Central memory CD4-positive, alpha-beta T cell (primary cell): ENCODE measurements around the gene SCAMP2.
"Not testable (repeated sequence)": the region's sequence is repeated elsewhere in the genome, so short reads cannot be mapped to it uniquely, and the experiment has no call there.

Experiments
- DNase-seq: peaks from one replicate; pipeline ENCODE4 v3.0.0; 2022

SCAMP2 gene

DNA sequence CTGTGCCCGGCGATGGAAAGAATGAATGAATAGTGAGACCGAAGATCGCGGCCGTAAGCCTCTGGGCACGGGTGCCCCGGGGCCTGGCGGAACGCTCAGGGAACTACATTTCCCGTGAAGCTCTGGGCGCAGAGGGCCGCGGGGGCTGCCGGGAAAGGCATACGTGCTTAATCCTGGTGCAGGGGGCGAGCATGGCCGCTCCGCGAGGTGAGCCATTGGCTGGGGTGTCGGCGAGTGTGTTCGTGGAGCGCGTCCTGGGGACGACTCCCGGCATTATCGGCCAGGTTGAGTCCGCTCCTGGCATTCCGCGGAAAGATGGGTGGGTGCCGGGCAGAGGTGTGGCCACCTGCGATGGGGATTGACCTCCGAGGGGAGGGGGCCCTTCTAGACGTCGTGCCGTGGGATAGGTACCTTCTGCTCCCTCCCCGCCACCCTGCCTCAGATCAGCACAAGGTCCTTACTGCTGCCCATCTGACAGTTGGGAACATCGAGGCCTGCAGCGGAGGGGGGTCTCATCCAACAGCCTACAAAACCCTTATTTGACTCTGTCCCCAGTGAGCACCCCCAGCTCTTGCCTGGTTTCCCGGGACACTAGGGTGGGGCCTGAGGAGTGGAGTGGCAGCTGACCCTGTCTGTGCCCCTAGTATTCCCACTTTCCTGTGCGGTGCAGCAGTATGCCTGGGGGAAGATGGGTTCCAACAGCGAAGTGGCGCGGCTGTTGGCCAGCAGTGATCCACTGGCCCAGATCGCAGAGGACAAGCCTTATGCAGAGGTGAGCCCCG, 16.9 kb upstream of the SCAMP2 start, which contains the start of gene MPI:
Gene MPI (plus strand): TSS at position 160 of the 782 bp plus-strand sequence. CDS start 32 bp downstream, at position 192.
- peak; percentile 79 for DNase-seq

DNA sequence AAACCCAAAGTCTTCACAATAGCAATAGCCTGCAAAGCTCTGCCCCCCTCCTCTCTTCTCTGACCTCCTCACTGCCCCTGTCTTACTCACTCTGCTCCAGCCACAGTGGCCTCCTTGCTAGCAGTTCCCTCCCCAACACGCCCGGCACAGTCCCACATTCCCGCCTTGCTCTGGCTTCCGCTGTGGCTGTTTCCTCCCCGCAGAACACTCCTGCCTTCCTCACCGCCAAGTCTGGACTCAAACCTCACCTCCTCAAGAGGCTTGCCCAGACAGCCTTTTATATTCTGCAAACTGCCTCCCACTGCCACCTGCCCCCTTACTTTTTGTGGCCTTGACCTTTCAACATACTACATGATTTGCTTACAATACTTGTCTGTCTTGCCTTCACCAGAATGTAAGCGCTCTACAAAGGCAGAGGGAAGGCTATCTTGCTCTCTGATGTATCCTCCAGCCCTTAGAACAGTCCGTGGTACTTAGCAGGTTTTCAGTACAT, 16.3 kb upstream of the SCAMP2 start:
- DNase-seq: no peak

DNA sequence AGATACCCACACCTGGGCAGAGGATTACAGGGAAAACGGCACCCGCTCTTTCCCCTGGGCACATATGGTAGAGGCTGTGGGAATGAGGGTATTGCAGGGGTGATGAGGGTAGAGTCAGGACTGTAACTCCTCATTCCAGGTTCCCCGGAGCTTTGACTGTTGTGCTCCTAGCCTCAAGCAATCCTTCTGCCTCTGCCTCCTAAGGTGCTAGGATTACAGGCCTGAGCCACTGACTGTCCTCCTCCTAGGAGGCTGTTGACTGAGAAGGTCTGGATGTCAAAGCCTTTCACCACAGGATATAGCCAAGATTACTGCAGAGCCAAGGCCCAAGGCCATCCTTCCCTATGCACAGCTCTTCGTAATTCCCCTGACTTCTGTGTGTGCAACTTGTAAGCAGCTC, 15.6 kb upstream of the SCAMP2 start:
- DNase-seq: no peak

DNA sequence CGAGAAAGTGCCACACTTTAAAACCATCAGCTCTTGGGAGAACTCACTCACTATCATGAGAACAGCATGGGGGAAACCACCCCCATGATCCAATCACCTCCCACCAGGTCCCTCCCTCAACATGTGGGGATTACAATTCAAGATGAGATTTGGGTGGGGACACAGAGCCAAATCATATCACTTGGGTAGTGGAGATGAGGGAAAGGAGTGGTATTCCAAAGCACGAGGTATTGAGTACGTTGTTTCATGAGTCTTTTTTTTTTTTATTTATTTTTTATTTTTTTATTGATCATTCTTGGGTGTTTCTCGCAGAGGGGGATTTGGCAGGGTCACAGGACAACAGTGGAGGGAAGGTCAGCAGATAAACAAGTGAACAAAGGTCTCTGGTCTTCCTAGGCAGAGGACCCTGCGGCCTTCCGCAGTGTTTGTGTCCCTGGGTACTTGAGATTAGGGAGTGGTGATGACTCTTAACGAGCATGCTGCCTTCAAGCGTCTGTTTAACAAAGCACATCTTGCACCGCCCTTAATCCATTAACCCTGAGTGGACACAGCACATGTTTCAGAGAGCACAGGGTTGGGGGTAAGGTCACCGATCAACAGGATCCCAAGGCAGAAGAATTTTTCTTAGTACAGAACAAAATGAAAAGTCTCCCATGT, 14.5 kb upstream of the SCAMP2 start:
- DNase-seq: not testable (repeated sequence)

DNA sequence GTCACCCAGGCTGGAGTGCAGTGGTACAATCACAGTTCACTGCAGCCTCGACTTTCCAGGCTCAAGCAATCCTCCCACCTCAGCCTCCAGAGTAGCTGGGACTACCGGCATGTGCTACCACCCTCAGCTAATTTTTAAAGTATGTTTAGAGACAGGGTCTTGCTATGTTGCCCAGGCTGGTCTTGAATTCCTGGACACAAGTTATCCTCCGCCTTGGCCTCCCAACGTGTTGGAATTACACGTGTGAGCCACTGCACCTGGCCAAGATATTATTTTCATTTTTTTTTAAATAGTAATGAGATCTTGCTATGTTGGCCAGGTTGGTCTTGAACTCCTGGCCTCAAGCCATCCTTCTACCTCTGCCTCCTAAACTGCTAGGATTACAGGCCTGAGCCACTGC, 12.3 kb upstream of the SCAMP2 start:
- no peak for DNase-seq

DNA sequence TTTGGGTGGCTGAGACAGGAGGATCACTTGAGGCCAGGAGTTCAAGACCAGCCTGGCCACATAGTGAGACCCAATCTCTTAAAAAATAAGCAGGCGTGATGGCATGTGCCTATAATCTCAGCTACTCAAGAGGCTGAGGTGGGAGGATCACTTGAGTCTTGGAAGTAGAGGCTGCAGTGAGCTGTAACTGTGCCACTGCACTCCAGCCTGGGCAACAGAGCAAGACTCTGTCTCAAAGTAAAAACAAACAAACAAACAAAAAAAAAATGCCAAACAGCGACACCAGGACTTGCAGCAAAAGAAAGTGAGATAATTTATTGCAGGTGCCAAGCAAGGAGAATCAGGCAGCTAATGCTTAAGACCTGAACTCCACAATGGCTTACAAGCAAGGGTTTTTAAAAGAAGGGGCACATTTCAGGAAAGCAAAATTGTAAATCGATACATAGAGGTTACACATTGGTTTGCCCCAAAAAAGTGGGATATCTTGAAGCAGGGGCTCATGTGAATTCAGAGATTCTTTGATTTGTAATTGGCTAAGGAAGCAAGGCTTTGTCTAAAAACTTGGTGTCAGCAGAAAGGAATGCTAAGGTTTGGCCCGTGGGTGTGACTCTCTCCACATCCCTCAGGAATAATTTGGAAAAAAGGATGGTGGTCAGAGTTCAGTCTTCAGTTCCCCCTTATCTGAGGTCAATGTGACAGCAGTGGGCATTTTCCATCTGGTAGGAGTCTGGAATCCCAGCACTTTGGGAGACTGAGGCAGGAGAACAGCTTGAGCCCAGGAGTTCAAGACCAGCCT, 11.5 kb upstream of the SCAMP2 start:
- DNase-seq: no peak

DNA sequence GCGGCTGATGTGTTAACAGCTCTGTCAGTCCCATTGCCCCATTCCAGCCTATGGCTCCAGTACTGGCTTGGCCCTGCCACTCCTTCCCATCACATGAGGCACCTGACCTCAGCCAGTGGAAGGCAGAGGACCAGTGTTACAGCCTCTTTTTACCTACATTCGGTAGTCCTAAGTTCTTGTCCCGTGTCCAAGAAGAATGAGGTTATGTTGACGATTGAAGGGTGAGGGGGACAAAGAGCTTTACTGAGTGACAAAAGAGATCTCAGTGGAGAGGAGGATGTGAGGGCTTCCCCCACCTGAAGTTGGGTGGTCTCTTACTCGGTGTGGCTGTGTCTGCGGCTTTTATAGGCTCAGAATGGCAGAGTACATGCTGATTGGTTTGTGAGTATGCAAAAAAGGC, 9.4 kb upstream of the SCAMP2 start:
- no peak for DNase-seq

DNA sequence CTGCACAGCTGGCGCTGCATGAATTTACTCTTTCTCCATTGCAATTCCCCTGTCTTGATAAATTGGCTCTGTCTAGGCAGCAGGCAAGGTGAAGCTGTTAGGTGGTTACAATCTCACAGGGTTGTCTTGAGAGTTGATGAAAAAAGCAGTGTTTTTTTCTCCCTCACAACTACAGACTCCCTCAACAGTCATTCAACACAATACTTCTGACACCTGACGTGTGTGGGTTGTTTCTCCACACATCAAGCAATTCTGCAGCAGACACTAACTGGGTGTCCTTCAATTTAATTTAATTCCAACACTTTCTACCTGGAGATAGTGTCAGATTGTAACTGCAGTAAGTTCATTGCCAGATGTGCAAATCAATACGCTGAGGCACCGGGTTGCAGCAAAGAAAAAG, 5.1 kb upstream of the SCAMP2 start:
- DNase-seq: no peak

DNA sequence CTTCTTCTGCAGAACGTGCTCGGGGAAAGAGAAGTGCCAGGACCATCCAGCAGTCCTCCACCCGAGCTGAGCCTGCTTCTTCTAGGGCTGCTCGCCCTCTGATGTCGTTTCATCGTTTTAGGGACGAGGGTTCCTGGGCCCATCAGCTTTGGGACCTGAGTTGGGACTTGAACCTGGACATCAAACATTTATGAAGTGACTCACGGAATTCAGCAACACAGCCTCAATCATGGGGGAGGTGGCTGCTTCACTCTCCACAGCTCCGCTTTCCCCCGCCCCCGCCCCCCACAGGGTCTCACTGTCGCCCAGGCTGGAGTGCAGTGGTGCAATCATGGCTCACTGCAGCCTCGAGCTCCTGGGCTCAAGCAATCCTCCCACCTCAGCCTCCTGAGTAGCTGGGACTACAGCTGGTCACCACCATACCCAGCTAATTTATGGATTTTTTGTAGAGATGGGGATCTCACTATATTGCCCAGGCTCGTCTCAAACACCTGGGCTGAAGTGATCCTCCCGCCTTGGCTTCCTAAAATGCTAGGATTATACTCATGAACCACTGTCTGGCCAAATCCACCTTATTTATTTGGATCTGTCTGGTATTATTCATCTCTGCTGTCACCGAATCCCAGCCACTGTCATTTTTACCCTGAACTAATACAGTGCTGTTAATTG, 725 bp upstream of the SCAMP2 start:
- DNase-seq: no peak

DNA sequence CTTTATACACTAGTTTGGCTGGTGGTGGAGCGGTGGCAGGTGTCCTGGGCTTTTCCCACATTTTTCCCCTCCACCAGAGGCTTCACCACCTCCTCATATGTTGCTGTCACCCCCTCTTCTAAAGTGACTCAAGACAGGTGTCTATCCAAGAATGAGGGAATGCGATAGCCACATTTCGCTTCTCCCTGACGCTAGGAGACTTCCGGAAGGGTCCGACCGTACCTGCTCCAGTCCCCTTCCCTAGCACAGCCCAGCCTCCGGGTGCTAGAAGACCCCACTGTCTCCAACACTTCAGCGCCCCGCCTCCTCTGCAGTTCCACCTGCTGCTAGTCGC, 496 bp downstream of the SCAMP2 start:
- no peak for DNase-seq

DNA sequence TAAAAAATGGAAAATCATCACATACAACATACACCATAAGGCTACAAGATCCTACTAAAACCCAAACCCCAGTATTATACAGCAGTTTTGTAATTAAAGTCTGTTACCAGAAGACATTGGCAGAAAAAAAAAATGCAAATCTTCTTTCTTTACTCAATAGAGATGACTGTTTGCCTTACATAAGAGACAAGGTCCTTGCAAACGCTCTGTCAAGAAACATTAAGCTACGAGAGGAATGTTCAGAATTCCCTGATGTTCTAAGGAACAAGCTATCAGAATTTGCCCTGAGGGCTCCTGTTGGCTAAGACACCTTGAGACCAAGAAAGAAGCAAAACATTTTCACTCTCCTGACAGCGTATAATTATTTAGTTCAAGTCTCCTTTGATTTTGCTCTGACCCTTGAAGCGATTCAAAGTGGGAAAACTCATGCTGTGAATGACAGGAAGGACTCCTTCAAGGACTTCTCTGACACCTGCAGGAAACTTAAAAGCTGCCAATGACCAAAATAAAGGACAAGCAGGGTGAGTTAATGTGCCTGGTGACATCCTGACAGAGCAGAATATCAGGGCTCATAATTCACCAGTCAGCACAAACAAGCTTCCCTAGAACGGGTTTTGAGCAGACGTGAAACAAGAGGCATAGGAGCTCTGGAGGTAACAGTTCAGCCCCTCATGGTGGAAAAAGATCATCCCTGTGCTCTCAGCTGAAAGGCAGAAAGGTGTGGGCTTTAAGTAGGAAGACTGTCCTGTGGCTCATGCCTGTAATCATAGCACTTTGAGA, 2.5 kb downstream of the SCAMP2 start:
- DNase-seq: no peak

DNA sequence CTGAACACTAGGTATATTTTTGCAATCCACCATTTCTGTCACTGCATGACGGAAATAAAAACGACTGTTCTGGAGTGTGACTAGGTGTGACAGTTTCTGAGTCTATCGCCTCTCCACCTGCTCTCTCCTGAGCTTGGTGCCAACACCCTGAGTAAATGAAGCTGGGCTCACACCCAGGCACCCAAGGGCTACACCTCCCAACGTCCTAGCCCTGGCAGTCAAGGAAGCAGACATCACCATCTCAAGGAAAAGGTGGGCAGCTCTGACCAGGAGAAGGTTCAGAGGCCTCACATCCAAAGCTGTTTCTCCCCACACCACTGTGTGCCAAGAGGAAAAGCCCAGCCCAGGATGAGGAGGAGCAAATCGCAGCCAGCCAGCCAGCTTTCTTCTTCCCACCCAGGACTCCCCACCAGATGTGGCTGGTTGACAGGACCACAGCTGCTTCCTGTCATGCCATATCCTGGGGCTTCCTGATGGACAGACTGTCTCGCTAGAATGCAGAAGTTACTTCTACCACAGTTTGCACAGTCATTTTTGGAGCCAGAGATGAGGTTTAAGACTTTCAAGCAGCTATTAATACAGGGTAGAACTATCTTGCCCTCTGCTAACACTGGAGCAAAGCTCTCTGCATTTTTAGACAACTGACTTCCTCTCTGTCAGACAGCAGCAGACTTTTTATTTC, 3.3 kb downstream of the SCAMP2 start:
- DNase-seq: no peak

DNA sequence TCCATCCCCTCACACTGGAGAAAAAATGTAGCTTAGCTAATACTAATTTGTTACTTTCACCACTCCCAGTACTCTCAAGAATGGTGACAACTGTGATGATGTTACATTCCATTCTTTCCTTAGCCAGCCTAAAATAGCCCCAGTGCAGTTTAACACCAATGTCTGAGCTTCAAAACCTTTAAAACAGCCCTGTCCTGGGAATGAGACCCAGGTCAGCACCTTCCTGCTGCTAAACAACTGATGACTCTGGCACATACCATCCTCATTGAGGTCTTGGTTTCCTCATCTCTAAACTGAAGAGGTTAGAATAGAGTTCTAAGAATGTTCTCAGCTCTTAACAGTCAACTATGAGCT, 3.8 kb downstream of the SCAMP2 start:
- no peak for DNase-seq

DNA sequence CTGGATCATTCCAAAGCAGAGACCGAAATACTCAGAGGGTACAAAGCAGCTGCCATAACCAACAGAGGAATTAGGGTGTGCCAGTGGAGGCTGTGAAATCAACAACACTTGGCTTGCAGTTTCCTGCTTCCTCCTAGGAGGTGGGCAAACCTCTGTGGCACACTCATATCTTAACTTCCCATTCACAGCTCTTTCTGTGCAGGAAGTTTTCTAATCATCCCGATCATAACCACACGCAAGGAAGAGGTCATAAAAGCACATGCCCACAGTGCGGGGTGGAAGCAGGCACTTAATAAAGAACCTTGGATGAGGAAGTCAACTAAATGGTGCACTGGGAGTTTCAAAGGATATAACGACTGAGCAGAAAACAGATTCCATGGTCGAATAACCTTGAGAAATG, 5.1 kb downstream of the SCAMP2 start:
- no peak for DNase-seq

DNA sequence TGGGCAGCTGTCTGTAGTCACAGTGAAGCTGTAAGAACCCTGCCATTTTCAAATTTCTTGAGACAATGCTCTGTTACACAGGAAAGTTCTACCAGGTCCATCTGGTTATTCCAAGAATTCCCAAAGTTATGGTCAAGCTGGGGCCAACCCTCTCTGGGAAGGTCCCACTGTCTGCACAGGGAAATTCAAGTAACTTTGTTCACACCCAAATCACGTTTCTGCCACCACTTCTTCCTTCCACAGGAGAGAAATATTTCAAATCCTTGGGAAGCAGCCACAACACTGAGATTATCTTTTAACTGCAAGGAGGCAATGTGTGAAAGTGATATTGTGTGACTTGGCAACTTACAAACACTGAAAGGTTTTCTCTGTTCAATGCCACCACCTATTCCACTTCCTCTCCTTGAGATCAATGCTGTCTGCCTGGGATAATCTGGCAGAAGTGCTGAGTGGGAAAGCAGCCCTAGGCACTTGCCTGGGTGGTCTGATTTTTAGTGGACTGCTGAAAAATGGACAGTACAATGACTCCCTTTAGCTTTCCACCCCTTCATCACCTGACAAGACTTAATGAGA, 5.6 kb downstream of the SCAMP2 start:
- DNase-seq: no peak

DNA sequence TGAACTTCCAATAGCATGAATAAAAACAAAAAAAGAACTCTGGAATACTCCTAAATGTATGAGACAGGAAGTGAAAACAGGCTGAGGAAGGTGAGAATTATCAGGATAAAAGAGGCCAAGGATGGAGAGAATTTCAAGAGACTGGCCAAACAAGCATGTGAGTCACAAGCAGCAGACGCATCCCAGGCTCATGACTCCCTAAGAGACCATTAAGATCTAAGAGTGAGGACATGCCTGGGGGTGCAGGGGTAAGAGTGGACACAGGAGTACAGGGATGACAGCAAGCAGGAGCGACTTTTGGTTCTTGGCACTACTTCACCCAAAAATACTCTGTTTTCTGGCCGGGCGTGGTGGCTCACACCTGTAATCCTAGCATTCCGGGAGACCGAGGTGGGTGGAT, 7.1 kb downstream of the SCAMP2 start:
- no peak for DNase-seq

DNA sequence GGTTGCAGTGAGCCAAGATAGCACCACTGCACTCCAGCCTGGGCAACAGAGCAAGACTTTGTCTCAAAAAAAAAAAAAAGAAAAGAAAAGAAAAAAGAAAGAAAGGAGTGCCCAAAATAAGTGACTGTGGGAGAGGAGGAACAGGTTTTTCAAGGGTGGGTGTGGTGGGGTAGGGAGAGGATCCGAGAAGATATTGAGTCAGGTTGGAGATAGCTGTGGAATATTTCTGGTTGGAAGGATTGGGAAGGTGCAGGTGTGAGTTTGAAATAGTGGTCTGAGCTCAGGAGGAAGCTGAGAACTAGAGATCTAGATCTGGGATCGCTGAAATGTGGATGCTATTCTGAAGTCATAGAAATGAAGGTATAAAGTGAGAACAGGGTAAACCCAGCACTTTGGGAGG, 7.8 kb downstream of the SCAMP2 start:
- no peak for DNase-seq

DNA sequence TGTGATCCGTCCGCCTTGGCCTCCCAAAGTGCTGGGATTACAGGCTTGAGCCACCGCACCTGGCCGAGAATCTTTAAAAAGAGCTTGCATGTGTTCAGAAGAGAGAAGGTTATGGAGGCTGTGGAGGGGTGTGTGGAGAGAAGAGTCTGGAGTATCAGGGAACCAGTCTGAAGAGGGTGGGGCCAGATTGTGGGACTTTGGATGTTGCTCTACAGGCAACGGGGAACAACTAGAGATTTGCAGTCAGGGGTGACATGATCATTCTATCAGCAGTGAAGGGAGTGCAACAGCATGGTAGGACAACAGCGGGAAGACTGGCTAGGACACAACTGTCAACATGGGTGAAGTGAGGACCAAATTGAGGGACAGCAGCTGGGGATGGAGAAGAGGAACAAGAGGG, 8.9 kb downstream of the SCAMP2 start:
- DNase-seq: no peak

DNA sequence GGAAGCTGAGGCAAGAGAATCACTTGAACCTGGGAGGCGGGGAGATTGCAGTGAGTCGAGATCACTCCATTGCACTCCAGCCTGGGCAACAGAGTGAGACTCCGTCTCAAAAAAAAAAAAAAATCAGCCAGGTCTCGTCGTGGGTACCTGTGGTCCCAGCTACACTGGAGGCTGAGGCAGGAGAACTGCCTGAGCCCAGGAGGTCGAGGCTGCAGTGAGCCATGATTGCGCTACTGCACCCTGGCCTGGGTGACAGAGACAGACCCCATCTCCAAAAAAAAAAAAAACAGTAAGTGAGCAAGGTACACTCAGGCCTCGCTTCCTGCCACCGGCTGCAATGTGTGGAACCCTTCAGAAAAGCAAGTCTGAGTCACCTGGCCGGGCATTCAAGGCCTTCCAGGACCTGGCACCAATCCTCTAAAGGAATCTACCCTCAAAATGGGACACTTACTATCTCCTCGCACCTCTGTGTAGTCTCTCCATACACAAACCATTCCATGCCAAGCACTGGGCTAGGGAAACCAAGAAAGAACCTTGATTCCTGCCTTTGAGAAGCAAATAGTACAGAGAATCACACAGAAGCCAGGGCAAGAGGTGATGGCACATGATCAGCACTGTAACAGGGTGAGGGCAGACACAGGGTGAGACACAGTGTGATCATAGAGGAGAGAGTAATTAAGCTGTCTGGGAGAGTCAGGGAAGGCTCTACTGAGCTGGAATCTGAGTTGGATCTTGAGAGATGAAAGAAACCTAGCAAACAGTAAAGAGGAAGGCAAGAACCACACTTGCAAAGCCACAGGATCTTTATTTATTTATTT, 9.7 kb downstream of the SCAMP2 start:
- DNase-seq: no peak

DNA sequence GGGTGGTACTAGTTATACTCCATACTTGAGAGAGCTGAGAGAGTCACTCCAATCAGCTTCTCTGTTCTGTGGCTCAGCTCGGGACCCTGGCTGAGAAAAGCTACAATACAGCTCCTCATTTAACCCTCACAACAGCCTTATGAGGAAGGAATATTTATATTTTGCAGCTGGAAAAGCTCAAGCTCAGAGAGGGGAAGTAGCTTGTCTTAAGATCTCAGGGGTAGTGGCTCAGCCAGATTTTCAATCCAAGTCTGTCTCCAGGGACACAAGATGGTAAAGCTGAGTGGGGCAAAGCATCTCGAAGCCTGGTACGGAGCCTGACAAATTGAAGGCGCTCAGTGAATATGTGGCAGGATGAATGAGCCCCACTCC, 14.8 kb downstream of the SCAMP2 start:
- no peak for DNase-seq
